Panc1 (cell line): Measurements from ENCODE around the gene ST6GALNAC1. TPM values are rescaled to one million over a fixed set of nuclear protein-coding genes. Genes with fewer than 3 reads are reported as not detected.

ENCODE experiments used
- ATAC-seq: fragments of 200-7000 bp; cut with Tn5 transposase; 2 replicates; pipeline ENCODE4 v1.9.1; 2020; ENCODE audit warnings: mild to moderate bottlenecking, moderate library complexity
- BruUV-seq: library from RNA; stranded (reverse); fragments of 400-500 nt; replicated peaks from 2 replicates; lab custom pipeline; 2021; lab: Mats Ljungman, UMichigan
- CTCF ChIA-PET: fragments of 300-600 bp; sonication (Branson Sonifier 250); formaldehyde crosslinking; loops from one replicate; lab custom pipeline; 2022; ENCODE audit warnings: antibody characterized with exemption; lab: Charles Lee
- POLR2A ChIA-PET: fragments of 300-600 bp; sonication (Branson Sonifier 250); formaldehyde crosslinking; loops from one replicate; lab custom pipeline; 2022; ENCODE audit warnings: antibody characterized with exemption; lab: Charles Lee
- DNase-seq: peaks from one replicate; pipeline ENCODE4 v3.0.0-alpha.2; 2010; ENCODE audit warnings: low read depth, low spot score
- H3K27ac ChIP-seq: 2 replicates; pipeline ENCODE4 v1.5.1; 2011; ENCODE audit warnings: mild to moderate bottlenecking, low read length, inconsistent platforms
- H3K27me3 ChIP-seq: fragments of 200-500 bp; sonication (Bioruptor generic); 2 replicates; pipeline ENCODE4 v1.6.0; 2014; ENCODE audit warnings: low read length, inconsistent platforms; ENCODE audit not compliant: control insufficient read depth, insufficient read depth
- H3K36me3 ChIP-seq: fragments of 200-500 bp; sonication (Bioruptor generic); 2 replicates; pipeline ENCODE4 v1.5.1; 2014; ENCODE audit warnings: inconsistent platforms, mild to moderate bottlenecking, low read length, moderate library complexity; ENCODE audit not compliant: control insufficient read depth, insufficient read depth
- H3K4me1 ChIP-seq: 2 replicates; pipeline ENCODE4 v1.5.1; 2011; ENCODE audit warnings: inconsistent platforms, mild to moderate bottlenecking, low read length, moderate library complexity; ENCODE audit not compliant: control insufficient read depth, insufficient read depth
- H3K4me3 ChIP-seq, 2 experiments: 2 replicates each; pipeline ENCODE4 v1.5.1; 2011 to 2012; ENCODE audit warnings: low read depth in 2 of 2, low read length in 2 of 2, mild to moderate bottlenecking in 2 of 2, inconsistent platforms in 1 of 2, moderate library complexity in 1 of 2
- H3K9me3 ChIP-seq: fragments of 200-500 bp; sonication (Bioruptor generic); 2 replicates; pipeline ENCODE4 v1.5.1; 2014; ENCODE audit warnings: low read depth, mild to moderate bottlenecking, inconsistent platforms, low read length, moderate library complexity; ENCODE audit not compliant: control insufficient read depth, insufficient read depth
- CTCF ChIP-seq: fragments of 450-650 bp; IDR thresholded peaks from 2 replicates; pipeline ENCODE4 v1.5.1; 2017; ENCODE audit warnings: mild to moderate bottlenecking
- POLR2AphosphoS5 ChIP-seq: IDR thresholded peaks from 2 replicates; pipeline ENCODE4 v1.6.1; 2012; ENCODE audit warnings: mild to moderate bottlenecking, low read depth, low read length, moderate library complexity
- REST ChIP-seq, 2 experiments: IDR thresholded peaks; 2 replicates each; pipeline ENCODE4 v1.6.1; 2011 to 2012; ENCODE audit warnings: low read depth in 2 of 2, control low read depth in 1 of 2, low read length in 1 of 2, mild to moderate bottlenecking in 1 of 2, moderate library complexity in 1 of 2; ENCODE audit not compliant: insufficient read depth in 1 of 2
- SIN3A ChIP-seq: IDR thresholded peaks from 2 replicates; pipeline ENCODE4 v1.6.1; 2012; ENCODE audit warnings: low read depth, mild to moderate bottlenecking, low read length, moderate library complexity, borderline replicate concordance; ENCODE audit not compliant: insufficient read depth
- TCF7L2 ChIP-seq: IDR thresholded peaks from 2 replicates; pipeline ENCODE4 v1.6.1; 2011; ENCODE audit warnings: mild to moderate bottlenecking, low read depth, low read length, inconsistent platforms
- in situ Hi-C: cut with HindIII; loops from 2 replicates; pipeline ENCODE4 v1.10.0; 2016; ENCODE audit warnings: low sequenced_read_pairs, low pct_unique_long_range_greater_than_20kb
- intact Hi-C: fragments of 100-400 bp; cut with micrococcal nuclease; formaldehyde crosslinking; loops from one replicate; pipeline ENCODE4 v1.10.0; 2022; ENCODE audit not compliant: unreplicated experiment
- total RNA-seq: library from RNA; stranded (reverse); gene quantifications from one replicate; pipeline ENCODE4 v1.2.1, GENCODE V29; 2021; ENCODE audit not compliant: unreplicated experiment

ST6GALNAC1 gene
- total RNA-seq, 1 experiment from 2014 or later = 0.15 TPM

- TF ChIP-seq REST (IDR thresholded peaks at IDR 0.05; ENCODE audit: insufficient read depth in 1 of 2, low read depth in 2 of 2, low read length in 1 of 2) (no peak), SIN3A (no peak), POLR2AphosphoS5 (no peak), CTCF (no peak), TCF7L2 (no peak)
- H3K27me3 ChIP-seq = no peaks in the 10 kb centered on the region
- BruUV-seq = no TSS peak
- H3K4me3 ChIP-seq = no peak overlapping the region
- ChIA-PET POLR2A (no interaction called here), CTCF (no interaction called here)
- ATAC-seq = no peak
- no peak overlapping the region for H3K27ac ChIP-seq
- intact Hi-C loops (no loop called here), in situ Hi-C loops (no loop called here)
- H3K36me3 ChIP-seq = no peaks in the 10 kb centered on the region
- DNase-seq = no peak
- no peaks in the 10 kb centered on the region for H3K9me3 ChIP-seq
- 0 out of 2 replicates have a peak, but pooled peaks cover 2% of the 10 kb centered on the region for H3K4me1 ChIP-seq
Observed at GRCh38 chr17:76594690-76595089, 48.9 kb downstream of the ST6GALNAC1 start.

GRCh38 chr17:76593959-76594358 lies 49.6 kb downstream of the ST6GALNAC1 start:
- ChIA-PET POLR2A (no interaction called here), CTCF (interaction anchor here (0.5 kb wide), 1 partner anchor 26 kb away, joined by 5 read pairs; no protein-coding TSS in a partner anchor)
- intact Hi-C loops (no loop called here), in situ Hi-C loops (no loop called here)
- no TSS peak for BruUV-seq
- Histone ChIP-seq H3K4me1 (0 out of 2 replicates have a peak, but pooled peaks cover 2% of the 10 kb centered on the region), H3K27ac (no peak overlapping the region), H3K9me3 (no peaks in the 10 kb centered on the region), H3K4me3 (no peak overlapping the region), H3K36me3 (no peaks in the 10 kb centered on the region), H3K27me3 (no peaks in the 10 kb centered on the region)
- no peak for TF ChIP-seq REST (IDR thresholded peaks at IDR 0.05; ENCODE audit: insufficient read depth in 1 of 2, low read depth in 2 of 2, low read length in 1 of 2)
- TF ChIP-seq TCF7L2 = no peak
- no peak for TF ChIP-seq CTCF
- TF ChIP-seq SIN3A = no peak
- no peak for TF ChIP-seq POLR2AphosphoS5
- no peak for DNase-seq
- peak; percentile 61; the same call in 1 of the 2 replicates for ATAC-seq
